ELF-1 (cell line): ENCODE measurements around the gene OXLD1.

Source experiments
- DNase-seq: peaks from one replicate; pipeline ENCODE4 v3.0.0-alpha.2; 2016; ENCODE audit warnings: low read depth, low spot score

Gene OXLD1

DNA sequence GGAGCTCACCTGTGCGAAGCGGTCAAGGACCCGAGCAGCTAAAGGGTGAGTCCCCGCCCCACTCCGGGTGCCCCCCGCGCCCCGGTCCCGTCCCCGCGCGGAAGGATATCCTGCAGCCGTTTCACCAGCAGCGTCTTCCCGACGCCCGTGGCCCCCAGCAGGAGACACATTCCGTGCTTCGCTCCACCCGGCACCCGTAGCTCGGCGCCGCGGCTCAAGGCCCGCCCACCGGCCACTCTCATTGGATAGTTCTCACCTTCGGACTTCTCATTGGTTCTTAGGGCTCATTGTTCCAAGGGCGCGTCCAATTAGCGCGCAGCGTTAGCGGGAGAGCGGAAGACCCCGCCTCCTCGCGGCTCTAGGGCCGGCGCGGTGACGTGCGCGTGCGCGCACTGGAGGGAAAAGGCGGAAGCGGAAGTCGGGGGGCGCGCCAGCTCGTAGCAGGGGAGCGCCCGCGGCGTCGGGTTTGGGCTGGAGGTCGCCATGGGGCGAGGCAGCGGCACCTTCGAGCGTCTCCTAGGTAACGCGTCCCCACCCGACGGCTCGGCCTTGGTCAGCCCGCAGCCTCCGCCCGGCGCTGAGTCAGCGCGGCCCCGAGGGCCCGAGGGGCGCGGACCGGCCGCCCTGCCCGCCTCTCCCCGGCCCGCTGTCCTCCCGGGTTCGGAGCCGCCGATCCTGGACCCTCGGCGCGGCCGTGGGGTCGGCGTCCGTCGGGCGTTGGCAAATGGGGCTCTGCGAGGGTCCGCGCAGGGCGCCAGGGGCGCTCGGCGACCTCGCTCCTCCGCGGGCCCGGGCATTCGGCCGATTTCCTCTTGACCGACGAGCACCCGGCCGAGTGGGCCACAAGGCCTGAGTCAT, 17.4 kb upstream of the OXLD1 start, which contains the start of the genes ARL16 and HGS:
Gene ARL16 (minus strand): TSS at position 214 of the 858 bp plus-strand sequence. CDS start 44 bp downstream, at position 170.
Gene HGS (plus strand): TSS at position 428 of the 858 bp plus-strand sequence. CDS start 56 bp downstream, at position 484.
- DNase-seq, result peak; percentile 100

DNA sequence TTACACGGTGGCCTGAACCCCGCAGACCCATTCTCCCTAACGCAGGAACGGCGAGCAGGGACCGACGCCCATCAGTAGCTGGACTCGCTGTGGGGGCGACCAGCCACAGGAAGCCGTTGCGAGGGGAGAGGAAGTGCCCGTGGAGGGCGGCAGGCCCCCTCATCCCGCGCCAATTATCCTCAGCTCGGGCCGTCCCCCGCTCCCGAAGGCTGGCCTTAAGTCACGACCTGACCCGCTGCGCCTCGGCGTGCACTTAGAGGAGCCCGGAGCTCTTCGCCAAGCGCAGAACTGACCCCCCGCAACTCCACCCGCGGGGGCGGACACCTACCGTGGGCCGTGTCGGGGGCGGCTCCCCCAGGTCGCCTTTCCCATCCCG, 16.8 kb upstream of the OXLD1 start:
- DNase-seq, result peak; percentile 37

DNA sequence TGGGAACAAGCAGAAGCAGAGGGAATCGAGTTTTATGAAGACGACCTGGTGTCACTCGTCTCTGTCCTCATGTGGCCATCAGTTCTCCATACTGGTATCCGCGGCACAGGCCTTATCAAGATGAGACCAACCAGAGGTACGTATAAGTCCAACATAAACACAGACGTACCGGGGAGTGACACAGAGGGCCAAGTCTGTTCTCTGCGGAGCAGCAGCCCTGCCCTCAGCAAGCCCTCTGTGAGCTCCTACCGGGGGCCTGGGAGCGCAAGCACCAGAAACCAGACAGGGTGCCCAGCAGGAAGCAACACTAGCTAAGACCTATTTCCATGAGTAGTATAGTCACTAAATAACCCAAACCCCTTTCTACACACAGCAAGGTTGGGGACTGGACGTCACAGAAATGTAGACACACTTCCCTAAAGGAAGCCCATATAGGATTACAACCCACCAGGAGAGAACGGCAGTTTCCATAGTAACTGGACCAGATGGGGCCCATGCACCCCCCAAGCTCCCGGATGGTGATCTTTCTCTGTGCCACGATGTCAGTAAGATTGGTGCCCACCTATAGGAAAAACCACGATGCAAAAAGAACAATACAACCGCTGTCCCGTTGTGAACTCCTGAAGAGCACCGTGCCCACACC, 16.3 kb upstream of the OXLD1 start:
- peak; percentile 18 for DNase-seq

DNA sequence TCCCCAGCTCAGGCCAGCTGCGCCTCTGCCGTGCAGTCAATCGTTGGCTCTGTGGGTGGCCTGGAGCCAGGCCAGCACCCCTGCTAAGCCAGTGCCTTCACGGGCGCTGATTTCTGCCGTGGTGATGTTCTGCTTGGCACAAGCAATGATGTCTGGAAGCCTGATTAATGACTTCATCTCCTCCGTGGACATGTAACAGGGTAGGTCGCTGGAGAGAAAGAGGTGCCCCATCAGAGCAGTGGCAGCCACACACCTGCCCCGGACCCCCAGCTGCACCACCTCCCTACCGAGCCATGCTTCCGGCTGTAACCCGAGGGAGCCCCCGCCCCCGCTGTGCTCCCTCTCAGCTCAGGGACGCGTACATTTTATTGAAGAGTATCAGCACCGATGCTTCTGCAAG, 15.3 kb upstream of the OXLD1 start:
- no peak for DNase-seq

DNA sequence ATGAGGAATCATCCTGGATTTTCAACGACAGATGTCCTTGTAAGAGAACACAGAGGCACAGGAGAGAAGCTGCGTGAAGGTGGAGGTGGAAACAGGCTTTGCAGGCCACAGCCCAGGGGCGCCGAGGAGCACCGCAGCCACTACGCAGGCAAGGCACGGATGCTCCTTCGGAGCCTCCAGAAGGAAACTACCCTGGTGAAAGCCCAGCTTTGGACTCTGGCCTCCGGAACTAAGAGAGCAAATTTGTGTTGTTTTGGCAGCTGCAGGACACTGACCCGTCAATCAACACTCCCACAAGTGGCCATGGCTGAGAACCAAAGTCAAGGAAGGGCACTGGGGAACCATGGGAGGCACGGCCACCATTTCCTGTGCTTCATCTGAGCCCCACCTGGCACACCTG, 13.7 kb upstream of the OXLD1 start:
- DNase-seq, result no peak

DNA sequence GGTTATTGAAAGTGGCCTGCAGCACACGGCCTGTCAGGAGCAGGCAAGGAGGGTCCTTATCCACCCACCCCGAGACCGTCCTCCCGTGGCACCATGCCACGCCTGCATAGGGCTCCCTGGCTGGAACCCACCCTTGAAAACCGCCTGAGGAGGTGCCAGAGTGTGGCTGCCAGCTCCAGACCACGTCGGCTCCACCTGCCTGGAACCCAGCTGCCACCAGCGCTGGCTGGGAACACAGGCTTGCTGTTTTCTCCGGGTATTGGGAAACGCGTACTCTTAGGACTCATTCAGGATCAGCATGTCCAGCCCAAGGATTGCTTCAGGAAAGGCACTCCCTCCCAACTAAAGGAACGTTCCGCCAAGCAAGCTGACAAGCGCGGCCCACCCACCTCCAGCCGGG, 10.5 kb upstream of the OXLD1 start:
- DNase-seq, result no peak

DNA sequence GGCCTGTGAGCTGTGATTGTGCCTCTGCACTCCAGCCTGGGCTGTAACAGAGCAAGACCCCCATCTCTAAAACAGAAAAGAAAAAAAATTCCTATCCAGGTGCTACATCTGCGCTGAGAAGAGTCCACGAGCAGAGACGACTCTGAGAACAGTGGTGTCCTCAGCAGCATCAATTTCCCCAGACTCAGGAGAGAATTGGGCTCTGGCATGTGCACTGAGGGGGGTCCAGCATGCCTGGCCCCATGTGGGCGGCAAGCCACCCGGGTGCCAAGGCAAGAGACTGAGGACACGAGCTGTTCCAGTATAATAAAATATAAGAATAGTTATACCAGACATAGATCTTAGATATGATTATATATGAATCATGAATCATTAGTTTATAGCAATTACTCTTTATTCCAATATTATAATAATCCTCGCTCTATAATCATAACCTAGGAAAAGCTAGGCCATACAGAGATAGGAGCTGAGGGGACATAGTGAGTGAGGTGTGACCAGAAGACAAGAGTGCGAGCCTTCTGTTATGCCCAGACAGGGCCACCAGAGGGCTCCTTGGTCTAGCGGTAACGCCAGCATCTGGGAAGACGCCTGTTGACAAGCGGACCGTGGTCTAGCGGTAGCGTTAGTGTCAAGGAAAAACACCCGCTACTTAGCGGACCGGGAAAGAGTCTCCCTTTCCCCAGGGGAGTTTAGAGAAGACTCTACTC, 9.3 kb upstream of the OXLD1 start:
- DNase-seq, result peak; percentile 72

DNA sequence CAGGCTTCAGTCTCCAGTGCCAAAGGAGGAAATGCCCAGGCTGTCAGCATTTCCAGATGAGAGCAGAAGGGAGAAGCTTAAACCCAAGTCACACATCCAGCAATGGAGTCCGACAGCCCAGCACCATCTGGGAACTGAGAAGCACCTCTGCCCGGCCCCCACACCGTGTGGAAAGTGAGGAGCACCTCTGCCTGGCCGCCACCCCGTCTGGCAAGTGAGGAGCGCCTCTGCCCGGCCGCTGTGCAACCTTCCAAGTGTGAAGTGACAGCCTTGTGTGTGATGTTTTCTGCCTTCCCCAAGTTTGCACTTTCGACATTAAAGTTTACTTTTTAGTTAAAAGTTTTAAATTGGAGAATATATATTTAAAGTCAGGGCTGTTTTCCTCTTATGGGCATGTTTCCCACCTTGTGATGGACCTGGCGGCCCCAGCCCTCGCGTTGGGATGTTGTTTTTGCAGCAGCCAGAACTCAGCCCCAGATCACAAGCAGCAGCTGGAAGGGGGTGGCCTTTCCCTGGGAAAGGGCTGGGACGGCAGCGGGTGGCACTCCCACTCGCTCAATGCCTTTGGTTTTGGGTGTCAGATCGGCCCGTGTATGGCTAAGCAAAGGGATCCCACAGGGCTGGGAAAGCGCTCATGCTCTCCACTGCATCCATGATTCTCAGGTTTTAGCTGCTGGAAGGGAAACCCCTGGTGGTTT, 7.3 kb upstream of the OXLD1 start:
- DNase-seq, result no peak

DNA sequence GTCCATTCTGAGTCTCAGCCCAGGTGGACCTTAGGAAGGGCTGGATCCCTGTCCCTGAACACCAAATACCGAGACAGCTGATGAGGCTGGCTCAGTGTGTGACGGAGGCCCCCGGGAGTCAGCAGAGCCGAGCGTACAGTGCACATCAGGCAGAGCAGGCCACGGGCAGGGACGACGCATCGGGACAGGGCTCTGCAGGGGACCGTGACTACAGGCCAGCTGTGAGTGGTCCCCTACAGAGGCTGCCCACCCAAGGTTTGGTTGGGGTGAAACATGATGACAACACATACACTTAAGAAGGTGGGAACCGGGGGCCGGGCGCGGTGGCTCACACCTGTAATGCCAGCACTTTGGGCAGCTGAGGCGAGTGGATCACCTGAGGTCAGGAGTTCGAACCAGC, 6.5 kb upstream of the OXLD1 start:
- DNase-seq, result no peak

GRCh38 chr17:81672504-81672903, 6.1 kb upstream of the OXLD1 start:
- DNase-seq, result no peak

GRCh38 chr17:81667754-81668153, 1.3 kb upstream of the OXLD1 start:
- peak; percentile 69 for DNase-seq

DNA sequence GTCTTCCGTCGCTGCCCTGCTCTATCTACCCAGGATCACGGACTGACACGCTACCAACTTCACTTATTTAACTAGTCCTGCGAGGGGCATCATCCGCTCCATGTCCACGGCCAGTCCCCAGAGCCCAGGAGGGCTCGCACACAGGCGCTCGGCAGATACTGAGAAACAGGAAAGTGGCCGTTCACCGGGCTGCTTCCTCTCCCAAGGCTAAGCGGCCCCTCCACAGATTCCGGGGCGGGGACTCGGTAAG, 388 bp downstream of the OXLD1 start:
- no peak for DNase-seq

- peak; percentile 57 for DNase-seq
Measured at GRCh38 chr17:81665205-81666091, 957 bp downstream of the OXLD1 start.

GRCh38 chr17:81664051-81664470, 2.3 kb downstream of the OXLD1 start:
- DNase-seq, result no peak

DNA sequence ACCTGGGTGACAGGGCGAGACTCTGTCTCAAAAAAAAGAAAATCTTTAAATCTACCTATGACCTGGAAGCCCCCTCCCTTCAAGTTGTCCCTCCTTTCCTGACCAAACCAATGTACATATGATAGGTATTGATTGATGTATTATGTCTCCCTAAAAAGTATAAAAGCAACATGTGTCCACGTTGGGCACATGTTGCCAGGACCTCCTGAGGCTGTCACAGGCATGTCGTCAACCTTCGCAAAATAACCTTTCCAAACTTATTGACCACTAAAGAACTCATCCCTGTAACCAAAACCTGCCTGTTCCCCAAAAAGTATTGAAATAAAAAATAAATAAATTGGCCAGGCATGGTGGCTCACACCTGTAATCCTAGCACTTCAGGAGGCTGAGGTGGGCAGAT, 4.4 kb downstream of the OXLD1 start:
- no peak for DNase-seq

GRCh38 chr17:81660441-81660840, 6.0 kb downstream of the OXLD1 start:
- DNase-seq, result no peak

DNA sequence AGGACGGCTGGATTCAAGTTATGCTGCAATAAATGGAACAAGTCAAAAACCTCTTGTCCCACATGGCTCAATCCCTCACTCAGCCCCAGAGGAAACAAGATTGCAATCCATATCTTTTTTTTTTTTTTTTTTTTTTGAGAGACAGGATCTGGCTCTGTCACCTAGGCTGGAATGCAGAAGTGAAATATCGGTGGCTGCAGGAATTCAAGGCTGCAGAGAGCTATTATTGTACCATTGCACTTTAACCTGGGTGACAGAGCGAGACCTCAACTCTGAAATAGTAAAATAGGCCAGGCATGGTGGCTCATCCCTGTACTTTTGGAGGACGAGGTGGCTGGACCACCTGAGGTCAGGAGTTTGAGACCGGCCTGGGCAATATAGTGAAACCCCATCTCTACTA, 7.4 kb downstream of the OXLD1 start:
- DNase-seq, result no peak

DNA sequence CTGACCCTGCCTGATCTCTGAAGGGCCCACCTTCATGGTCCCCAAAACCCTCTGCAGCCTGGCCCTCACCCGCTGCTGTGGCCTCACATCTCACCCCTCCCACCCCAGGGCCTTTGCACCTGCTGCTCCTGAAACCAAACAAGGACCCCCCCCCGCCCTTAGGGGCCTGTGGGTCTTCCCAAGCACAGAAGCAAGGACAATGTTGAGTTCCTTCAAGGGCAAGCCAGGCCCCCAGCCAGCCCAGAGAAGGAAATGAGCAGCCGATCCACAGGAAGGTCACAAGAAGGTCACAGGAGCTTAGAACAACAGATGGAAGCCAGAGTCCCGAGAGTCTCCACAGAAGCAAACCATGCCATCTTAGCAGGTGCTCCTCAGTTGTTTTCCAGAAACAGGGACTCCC, 9.6 kb downstream of the OXLD1 start:
- DNase-seq, result no peak

DNA sequence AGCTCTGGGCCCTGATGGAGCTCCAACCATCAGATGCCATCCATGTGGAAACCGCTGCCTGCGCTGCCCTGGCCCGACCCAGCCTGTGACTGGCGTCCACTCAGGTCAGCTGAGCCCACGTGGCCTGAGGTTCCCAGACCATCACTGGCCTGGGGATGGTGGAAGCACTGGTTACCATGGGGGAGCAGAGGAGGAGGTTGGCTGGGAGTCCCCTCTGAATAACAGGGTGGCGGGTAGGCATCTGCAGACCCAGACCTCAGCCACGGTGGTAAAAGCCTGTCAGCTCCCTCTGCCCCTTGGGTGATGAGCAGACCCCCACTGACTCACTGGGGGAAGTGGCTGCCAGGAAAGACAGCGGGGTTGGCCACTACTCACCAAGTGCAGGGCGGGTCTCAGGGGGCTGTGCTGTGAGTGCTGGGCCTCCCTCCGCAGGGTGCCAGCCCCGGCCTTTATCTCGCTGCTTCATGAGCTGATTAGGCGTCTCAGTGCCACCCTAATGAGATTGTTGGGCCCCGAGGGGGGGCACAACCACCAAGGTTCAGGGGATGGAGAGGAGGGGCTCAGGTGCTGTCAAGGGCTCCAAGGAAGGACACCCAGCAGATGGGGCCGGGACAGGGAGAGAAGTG, 10.2 kb downstream of the OXLD1 start, which contains the start of gene PDE6G:
Gene PDE6G (minus strand): TSS at position 425 of the 626 bp plus-strand sequence. CDS start 3,237 bp downstream, outside the sequence.
- no peak for DNase-seq

- DNase-seq, result no peak
Measured at GRCh38 chr17:81655378-81656117, 10.9 kb downstream of the OXLD1 start.
